Gastroesophageal sphincter (tissue), 3 donors: ENCODE measurements around the gene CFAP77.

ENCODE experiments used
- CTCF ChIP-seq, 4 experiments: fragments of 200-600 bp in 2 of 4; fragments of 450-650 bp in 2 of 4; sonication (generic) in 1 of 4; IDR thresholded peaks; one replicate each; pipeline ENCODE4 v1.5.1; 2017 to 2019; ENCODE audit warnings: antibody characterized with exemption in 4 of 4, mild to moderate bottlenecking in 2 of 4, moderate library complexity in 2 of 4
- EP300 ChIP-seq: sonication (generic); formaldehyde crosslinking; IDR thresholded peaks from one replicate; pipeline ENCODE4 v1.6.1; 2017; ENCODE audit warnings: antibody characterized with exemption, mild to moderate bottlenecking
- POLR2A ChIP-seq, 2 donors: fragments of 450-650 bp; IDR thresholded peaks; one replicate each; pipeline ENCODE4 v1.6.1; 2017; ENCODE audit warnings: antibody characterized with exemption in 2 of 2, mild to moderate bottlenecking in 2 of 2, moderate library complexity in 1 of 2
- POLR2AphosphoS5 ChIP-seq: sonication (generic); formaldehyde crosslinking; IDR thresholded peaks from one replicate; pipeline ENCODE4 v1.6.1; 2017; ENCODE audit warnings: antibody characterized with exemption

- no peak for TF ChIP-seq POLR2A (IDR thresholded peaks at IDR 0.05)
- no peak for TF ChIP-seq CTCF (IDR thresholded peaks at IDR 0.05)
- no peak for TF ChIP-seq EP300
- no peak for TF ChIP-seq POLR2AphosphoS5
Measured at GRCh38 chr9:132597073-132597775, 187.2 kb downstream of the CFAP77 start.
